GM12864 (cell line): ENCODE measurements around the gene DGKD.

Source experiments
- DNase-seq: peaks from one replicate; pipeline ENCODE4 v3.0.0-alpha.2; 2011; ENCODE audit warnings: low read depth
- H3K4me3 ChIP-seq: 2 replicates; pipeline ENCODE4 v1.5.1; 2011; ENCODE audit warnings: mild to moderate bottlenecking, low read depth, low read length, control low read depth
- TF ChIP-seq, protein P1 (sequence below): IDR thresholded peaks from 2 replicates; pipeline ENCODE4 v1.5.1; 2011; ENCODE audit warnings: low read depth, mild to moderate bottlenecking, moderate library complexity, low read length, control low read depth, inconsistent platforms; ENCODE audit errors: missing control alignments

Gene DGKD

DNA sequence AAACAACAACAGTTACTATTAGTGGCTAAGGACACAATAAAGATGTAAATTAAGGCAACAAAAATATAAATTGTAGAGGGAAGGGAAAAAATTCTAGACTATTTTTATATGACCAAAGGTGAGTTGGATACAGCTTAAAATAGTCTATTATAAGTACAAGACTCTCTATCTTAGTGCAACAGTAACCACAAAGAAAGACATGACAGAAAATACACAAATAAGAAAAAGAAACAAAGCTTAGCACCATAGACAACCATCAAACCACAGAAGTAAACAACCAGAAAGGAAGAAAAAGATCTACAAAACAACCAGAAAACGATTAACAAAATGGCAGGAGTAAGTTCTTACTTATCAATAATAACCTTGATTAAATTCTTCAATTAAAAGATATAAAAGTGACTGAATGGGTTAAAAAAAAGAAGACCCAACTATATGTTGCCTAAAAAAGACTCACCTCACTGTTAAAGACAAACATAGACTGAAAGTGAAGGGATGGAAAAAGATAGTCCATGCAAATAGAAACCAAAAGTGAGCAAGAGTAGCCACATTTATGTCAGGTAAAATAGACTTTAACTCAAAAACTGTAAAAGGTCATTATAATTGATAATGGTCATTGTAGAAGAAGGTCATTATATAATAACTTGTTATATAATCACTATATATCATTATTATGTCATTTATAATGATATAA is 149.8 kb downstream of the DGKD start:
- TF ChIP-seq, protein P1, sequence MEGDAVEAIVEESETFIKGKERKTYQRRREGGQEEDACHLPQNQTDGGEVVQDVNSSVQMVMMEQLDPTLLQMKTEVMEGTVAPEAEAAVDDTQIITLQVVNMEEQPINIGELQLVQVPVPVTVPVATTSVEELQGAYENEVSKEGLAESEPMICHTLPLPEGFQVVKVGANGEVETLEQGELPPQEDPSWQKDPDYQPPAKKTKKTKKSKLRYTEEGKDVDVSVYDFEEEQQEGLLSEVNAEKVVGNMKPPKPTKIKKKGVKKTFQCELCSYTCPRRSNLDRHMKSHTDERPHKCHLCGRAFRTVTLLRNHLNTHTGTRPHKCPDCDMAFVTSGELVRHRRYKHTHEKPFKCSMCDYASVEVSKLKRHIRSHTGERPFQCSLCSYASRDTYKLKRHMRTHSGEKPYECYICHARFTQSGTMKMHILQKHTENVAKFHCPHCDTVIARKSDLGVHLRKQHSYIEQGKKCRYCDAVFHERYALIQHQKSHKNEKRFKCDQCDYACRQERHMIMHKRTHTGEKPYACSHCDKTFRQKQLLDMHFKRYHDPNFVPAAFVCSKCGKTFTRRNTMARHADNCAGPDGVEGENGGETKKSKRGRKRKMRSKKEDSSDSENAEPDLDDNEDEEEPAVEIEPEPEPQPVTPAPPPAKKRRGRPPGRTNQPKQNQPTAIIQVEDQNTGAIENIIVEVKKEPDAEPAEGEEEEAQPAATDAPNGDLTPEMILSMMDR, result no peak
- no peak overlapping the region for H3K4me3 ChIP-seq
- no peak for DNase-seq

DNA sequence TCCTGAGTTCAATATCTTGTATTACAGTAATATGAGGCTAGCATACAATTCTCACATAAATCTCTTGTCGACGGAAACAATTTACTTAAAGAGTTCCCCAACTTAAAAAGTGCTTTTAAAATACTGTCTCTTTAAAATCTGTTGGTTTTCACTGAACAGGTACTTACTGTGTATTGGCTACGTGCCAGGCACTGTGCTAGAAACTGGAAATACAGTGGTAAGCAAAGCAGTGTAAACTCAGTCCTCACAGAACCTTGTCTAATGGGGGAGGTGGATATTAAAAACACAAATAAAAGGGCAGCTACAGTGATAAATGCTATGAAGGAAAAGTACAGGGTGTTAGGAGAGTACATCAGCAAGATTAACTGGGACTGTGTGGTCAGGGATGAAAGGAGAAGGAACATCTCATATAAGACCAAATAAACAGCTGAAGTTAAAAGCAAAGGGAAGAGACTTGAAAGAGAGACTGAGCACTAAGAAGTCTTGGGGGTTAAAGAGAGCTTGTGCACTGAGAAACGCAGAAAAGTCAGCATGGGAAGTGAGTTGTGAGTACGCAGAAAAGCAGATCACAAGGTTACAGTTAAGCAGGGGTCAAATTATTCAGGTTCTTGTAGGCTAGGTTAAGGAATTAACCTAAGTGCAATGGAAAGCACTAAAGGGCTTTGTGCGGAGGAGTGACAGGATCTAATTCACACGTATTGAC is 159.8 kb downstream of the DGKD start:
- no peak overlapping the region for H3K4me3 ChIP-seq
- TF ChIP-seq, protein P1, result no peak
- peak; percentile 55 for DNase-seq

DNA sequence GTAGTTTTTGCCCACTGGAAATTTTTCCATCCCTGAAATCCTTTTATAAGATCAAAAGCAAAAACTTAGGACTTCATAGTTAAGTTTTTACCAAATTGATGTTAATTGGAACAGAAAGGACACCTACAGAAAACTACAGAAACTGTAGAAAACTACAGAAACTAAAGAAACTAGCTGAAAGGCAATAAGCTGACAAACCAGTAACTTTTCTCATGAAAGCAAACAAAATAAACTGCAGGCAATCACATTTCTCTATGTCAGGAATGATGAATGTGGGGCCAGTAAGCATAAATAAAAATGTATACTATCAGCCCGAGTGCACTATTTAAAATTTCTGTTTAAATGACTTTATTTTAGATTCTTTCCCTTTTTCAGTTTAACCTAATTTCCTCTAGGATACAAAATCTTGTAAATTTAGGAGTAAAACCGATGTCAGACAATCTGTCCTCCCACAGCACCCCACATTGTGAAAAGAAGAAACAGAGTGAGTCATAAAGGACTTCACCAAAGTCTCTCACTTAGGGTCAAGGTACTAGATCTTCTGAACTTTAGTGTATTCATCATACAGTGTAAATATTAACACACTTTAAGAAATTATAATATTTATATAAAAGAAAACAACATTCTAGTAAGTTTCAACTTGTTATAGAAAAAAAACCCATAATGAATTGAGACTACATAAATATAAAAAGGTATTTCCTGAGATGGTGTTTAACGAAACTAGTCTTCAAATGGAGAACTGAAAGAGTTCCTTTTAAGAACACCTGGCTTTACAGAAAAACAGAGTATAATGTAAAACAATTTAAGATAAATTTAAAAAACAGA is 165.7 kb downstream of the DGKD start:
- TF ChIP-seq, protein P1, result no peak
- DNase-seq, result peak; percentile 51
- H3K4me3 ChIP-seq, result no peak overlapping the region
